Measurements from ENCODE around the gene CFAP92.
A peak's percentile ranks its signal among the peaks of the same experiment; 100 is the strongest.

CFAP92 gene

DNA sequence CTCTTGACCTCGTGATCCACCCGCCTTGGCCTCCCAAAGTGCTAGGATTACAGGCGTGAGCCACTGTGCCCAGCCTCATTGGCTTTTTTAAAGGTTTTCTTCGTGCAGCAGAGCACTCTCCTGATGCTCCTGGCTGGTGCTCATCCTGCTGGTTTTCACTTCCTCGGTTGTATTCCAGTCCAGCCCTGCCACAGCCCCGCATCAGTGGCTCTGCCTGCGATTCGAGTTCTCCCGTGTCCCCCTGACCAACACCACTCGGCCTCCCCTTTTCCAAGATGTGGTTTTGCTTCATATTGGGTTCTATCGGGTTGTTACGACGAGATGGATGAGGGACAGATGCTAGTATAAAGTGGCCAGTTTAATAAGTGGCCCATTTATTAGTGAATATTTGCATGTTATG is 35.0 kb upstream of the CFAP92 start:
- H4K8ac ChIP-seq (ENCODE audit: low read depth, low read length), result no peak overlapping the region
- no peak overlapping the region for H3K23ac ChIP-seq (ENCODE audit: low read length)
- WGBS (ENCODE audit: extremely low coverage, insufficient coverage, low lambda C conversion rate), result no CpG with 5 or more reads among the region's 13 CpGs
- H3K18ac ChIP-seq (ENCODE audit: low read length), result no peak overlapping the region
- H2BK15ac ChIP-seq (replicated peaks; ENCODE audit: low read depth), result no peak overlapping the region
- H3K4me2 ChIP-seq (ENCODE audit: low read length), result no peak overlapping the region
- DNase-seq, result no peak
- no peak overlapping the region for H4K5ac ChIP-seq (ENCODE audit: low read length)
- H2BK120ac ChIP-seq (ENCODE audit: low read depth, low read length), result no peak overlapping the region
- H3K4me3 ChIP-seq (ENCODE audit: low read length), result no peak overlapping the region
- H3K4me1 ChIP-seq (ENCODE audit: control insufficient read depth, low read depth, low read length), result peaks cover 1% of the 10 kb centered on the region
- no peaks in the 10 kb centered on the region for H3K36me3 ChIP-seq (ENCODE audit: control insufficient read depth, insufficient read depth, low read length)
- H2AK5ac ChIP-seq (ENCODE audit: low read length), result no peak overlapping the region
- no peak overlapping the region for H3K27ac ChIP-seq (ENCODE audit: low read depth, low read length)
- no peak overlapping the region for H2BK5ac ChIP-seq (ENCODE audit: low read length)
- H3K79me2 ChIP-seq (ENCODE audit: control insufficient read depth, insufficient read depth, low read length), result no peaks in the 10 kb centered on the region
- H3K27me3 ChIP-seq (ENCODE audit: insufficient read depth, low read length, poor library complexity), result no peaks in the 10 kb centered on the region
- no peak overlapping the region for H3K56ac ChIP-seq (ENCODE audit: low read length)
- no peaks in the 10 kb centered on the region for H3K79me1 ChIP-seq (ENCODE audit: low read length)
- no peak overlapping the region for H3K9ac ChIP-seq (ENCODE audit: low read length)
- no peak overlapping the region for H3K4ac ChIP-seq (ENCODE audit: low read depth, low read length)

DNA sequence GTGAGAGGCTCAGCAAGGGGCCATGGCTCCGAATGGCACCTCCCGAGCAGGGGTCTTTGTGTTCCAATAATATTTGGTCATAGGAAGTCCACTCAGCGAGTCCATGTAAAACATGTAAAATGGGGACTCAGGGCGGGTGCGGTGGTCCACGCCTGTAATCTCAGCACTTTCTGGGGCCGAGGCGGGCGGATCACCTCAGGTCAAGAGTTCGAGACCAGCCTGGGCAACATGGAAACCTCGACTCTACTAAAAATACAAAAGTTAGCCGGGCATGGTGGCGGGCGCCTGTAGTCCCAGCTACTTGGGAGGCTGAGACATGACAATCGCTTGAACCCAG is 33.6 kb upstream of the CFAP92 start:
- H3K79me1 ChIP-seq (ENCODE audit: low read length), result no peaks in the 10 kb centered on the region
- no peak overlapping the region for H3K27ac ChIP-seq (ENCODE audit: low read depth, low read length)
- H4K8ac ChIP-seq (ENCODE audit: low read depth, low read length), result no peak overlapping the region
- no peaks in the 10 kb centered on the region for H3K36me3 ChIP-seq (ENCODE audit: control insufficient read depth, insufficient read depth, low read length)
- no peak overlapping the region for H3K23ac ChIP-seq (ENCODE audit: low read length)
- H3K4me3 ChIP-seq (ENCODE audit: low read length), result no peak overlapping the region
- no peak overlapping the region for H4K5ac ChIP-seq (ENCODE audit: low read length)
- no peaks in the 10 kb centered on the region for H3K79me2 ChIP-seq (ENCODE audit: control insufficient read depth, insufficient read depth, low read length)
- H3K27me3 ChIP-seq (ENCODE audit: insufficient read depth, low read length, poor library complexity), result no peaks in the 10 kb centered on the region
- H2BK15ac ChIP-seq (replicated peaks; ENCODE audit: low read depth), result no peak overlapping the region
- no peak overlapping the region for H2BK120ac ChIP-seq (ENCODE audit: low read depth, low read length)
- H3K18ac ChIP-seq (ENCODE audit: low read length), result peak overlapping the region; percentile 11
- no CpG with 5 or more reads among the region's 15 CpGs for WGBS (ENCODE audit: extremely low coverage, insufficient coverage, low lambda C conversion rate)
- DNase-seq, result no peak
- peak overlapping the region; percentile 38 for H3K9ac ChIP-seq (ENCODE audit: low read length)
- H3K56ac ChIP-seq (ENCODE audit: low read length), result no peak overlapping the region
- H2AK5ac ChIP-seq (ENCODE audit: low read length), result no peak overlapping the region
- peak overlapping the region; percentile 44 for H3K4me2 ChIP-seq (ENCODE audit: low read length)
- peaks cover 1% of the 10 kb centered on the region for H3K4me1 ChIP-seq (ENCODE audit: control insufficient read depth, low read depth, low read length)
- H3K4ac ChIP-seq (ENCODE audit: low read depth, low read length), result no peak overlapping the region
- H2BK5ac ChIP-seq (ENCODE audit: low read length), result no peak overlapping the region

DNA sequence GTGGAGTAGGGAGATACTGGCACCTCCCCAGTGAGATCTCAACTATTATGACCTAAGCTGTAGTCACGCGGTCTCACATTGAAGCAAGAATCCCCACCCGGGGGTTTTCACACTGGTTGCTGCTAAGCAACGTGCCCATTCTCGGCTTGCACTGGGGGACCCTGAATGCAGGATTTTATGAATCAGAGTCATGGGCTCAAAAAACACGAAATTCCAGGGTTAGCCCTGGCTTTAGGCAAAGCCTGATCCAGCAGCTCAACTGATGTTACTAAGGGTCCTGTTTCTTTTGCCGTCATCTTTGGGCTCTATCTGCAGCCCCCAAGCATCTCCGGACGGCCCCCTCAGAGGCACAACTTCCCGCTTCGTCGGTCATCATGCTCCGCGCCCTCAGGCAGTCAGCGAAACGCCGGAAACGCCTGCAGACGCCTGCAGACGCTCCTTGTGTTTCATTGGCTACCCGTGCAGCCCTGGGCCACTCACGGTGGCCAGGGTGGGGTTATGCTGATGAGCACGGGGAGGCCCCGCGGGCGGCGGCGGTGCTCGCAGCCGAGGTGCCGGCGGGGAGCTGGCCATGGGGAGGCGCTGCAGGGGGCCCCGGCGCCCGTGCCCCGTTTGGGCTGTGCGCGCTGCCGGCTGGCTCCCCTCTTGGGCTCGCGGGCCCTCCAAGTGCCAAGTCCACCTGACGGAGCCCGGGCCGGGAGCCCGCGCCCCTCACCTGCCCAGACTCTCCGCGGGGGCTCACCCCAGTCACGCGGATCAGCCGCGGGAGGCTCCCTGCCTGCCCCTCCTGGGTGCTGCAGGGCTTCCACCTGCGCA is 33.1 kb upstream of the CFAP92 start:
- peak; percentile 95 for DNase-seq
- no peaks in the 10 kb centered on the region for H3K79me1 ChIP-seq (ENCODE audit: low read length)
- H3K4me1 ChIP-seq (ENCODE audit: control insufficient read depth, low read depth, low read length), result peaks cover 1% of the 10 kb centered on the region
- H3K9ac ChIP-seq (ENCODE audit: low read length), result peak overlapping the region; percentile 38
- H3K4me2 ChIP-seq (ENCODE audit: low read length), result peak overlapping the region; percentile 46
- WGBS (ENCODE audit: extremely low coverage, insufficient coverage, low lambda C conversion rate), result no CpG with 5 or more reads among the region's 54 CpGs
- H3K27me3 ChIP-seq (ENCODE audit: insufficient read depth, low read length, poor library complexity), result no peaks in the 10 kb centered on the region
- no peak overlapping the region for H2BK5ac ChIP-seq (ENCODE audit: low read length)
- no peaks in the 10 kb centered on the region for H3K79me2 ChIP-seq (ENCODE audit: control insufficient read depth, insufficient read depth, low read length)
- peak overlapping the region; percentile 30 for H4K8ac ChIP-seq (ENCODE audit: low read depth, low read length)
- no peak overlapping the region for H3K4ac ChIP-seq (ENCODE audit: low read depth, low read length)
- no peak overlapping the region for H3K27ac ChIP-seq (ENCODE audit: low read depth, low read length)
- no peak overlapping the region for H3K23ac ChIP-seq (ENCODE audit: low read length)
- H3K4me3 ChIP-seq (ENCODE audit: low read length), result no peak overlapping the region
- no peak overlapping the region for H4K5ac ChIP-seq (ENCODE audit: low read length)
- H2BK15ac ChIP-seq (replicated peaks; ENCODE audit: low read depth), result no peak overlapping the region
- peak overlapping the region; percentile 73 for H3K56ac ChIP-seq (ENCODE audit: low read length)
- H2BK120ac ChIP-seq (ENCODE audit: low read depth, low read length), result no peak overlapping the region
- H3K36me3 ChIP-seq (ENCODE audit: control insufficient read depth, insufficient read depth, low read length), result no peaks in the 10 kb centered on the region
- no peak overlapping the region for H2AK5ac ChIP-seq (ENCODE audit: low read length)
- peak overlapping the region; percentile 15 for H3K18ac ChIP-seq (ENCODE audit: low read length)

DNA sequence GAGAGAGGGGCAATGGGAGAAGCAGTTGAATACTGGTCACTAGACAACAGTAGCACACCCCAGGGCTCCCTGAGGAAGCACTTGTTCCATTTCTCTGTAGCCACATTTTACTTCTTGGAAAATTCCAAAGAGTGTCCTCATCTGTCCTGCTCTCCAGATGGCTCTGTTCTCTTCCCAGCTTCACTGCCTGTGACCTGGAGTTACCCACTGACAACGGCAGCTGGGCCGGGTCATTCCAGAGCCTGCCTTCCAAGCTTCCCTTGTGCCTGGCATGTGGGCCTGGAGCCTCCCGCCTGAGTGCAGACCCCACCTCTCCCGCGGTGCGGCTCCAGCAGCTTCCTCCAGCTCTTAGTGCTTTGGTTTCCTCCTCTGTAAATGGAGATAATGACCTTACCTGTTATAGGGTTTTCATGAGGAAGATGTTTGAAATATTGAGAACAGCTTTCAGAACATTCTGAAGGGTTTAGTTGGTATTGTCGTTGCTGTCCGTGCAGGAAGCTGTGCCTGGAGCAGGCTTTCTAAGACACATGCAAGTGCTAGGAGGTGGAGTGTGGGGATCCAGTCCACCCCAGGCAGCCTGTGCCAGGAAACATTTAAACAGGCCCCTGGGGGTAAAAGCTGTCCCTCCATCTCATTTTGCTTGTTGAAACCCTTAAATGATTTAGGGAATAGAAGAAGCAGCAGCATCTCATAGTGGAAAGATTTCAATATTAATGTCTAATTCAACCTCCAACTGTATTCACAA is 32.0 kb upstream of the CFAP92 start:
- WGBS (ENCODE audit: extremely low coverage, insufficient coverage, low lambda C conversion rate), result no CpG with 5 or more reads among the region's 8 CpGs
- no peak overlapping the region for H3K4ac ChIP-seq (ENCODE audit: low read depth, low read length)
- no peak overlapping the region for H3K23ac ChIP-seq (ENCODE audit: low read length)
- no peak overlapping the region for H3K4me3 ChIP-seq (ENCODE audit: low read length)
- H2BK15ac ChIP-seq (replicated peaks; ENCODE audit: low read depth), result no peak overlapping the region
- H4K5ac ChIP-seq (ENCODE audit: low read length), result no peak overlapping the region
- H3K36me3 ChIP-seq (ENCODE audit: control insufficient read depth, insufficient read depth, low read length), result no peaks in the 10 kb centered on the region
- no peak overlapping the region for H2AK5ac ChIP-seq (ENCODE audit: low read length)
- no peak overlapping the region for H3K56ac ChIP-seq (ENCODE audit: low read length)
- no peak overlapping the region for H4K8ac ChIP-seq (ENCODE audit: low read depth, low read length)
- H3K4me2 ChIP-seq (ENCODE audit: low read length), result no peak overlapping the region
- no peaks in the 10 kb centered on the region for H3K79me1 ChIP-seq (ENCODE audit: low read length)
- H3K79me2 ChIP-seq (ENCODE audit: control insufficient read depth, insufficient read depth, low read length), result no peaks in the 10 kb centered on the region
- H3K27me3 ChIP-seq (ENCODE audit: insufficient read depth, low read length, poor library complexity), result no peaks in the 10 kb centered on the region
- H2BK5ac ChIP-seq (ENCODE audit: low read length), result no peak overlapping the region
- DNase-seq, result no peak
- H3K18ac ChIP-seq (ENCODE audit: low read length), result no peak overlapping the region
- no peak overlapping the region for H3K27ac ChIP-seq (ENCODE audit: low read depth, low read length)
- peaks cover 1% of the 10 kb centered on the region for H3K4me1 ChIP-seq (ENCODE audit: control insufficient read depth, low read depth, low read length)
- no peak overlapping the region for H3K9ac ChIP-seq (ENCODE audit: low read length)
- H2BK120ac ChIP-seq (ENCODE audit: low read depth, low read length), result no peak overlapping the region

DNA sequence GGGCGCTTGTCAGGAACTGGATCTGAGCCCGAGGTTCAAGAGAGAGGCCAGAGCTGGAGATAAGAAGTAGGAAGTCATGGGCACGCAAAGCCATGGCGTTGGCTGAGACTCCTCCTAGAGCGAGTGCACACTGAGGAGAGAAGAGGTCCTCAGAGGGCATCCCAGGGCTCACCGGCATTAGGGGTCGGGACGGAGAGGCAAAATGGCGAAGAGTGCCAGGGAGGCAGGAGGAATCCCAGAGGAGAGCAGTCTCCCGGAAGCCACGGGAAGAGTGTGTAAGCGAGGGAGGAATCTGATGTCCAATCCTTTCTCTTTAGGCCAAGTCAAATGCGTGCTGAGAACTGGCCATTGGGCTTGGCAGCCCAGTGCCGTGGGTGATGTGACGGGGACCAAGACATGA is 31.2 kb upstream of the CFAP92 start:
- Histone ChIP-seq H3K4me2 (ENCODE audit: low read length) (no peak overlapping the region), H2AK5ac (ENCODE audit: low read length) (no peak overlapping the region), H3K9ac (ENCODE audit: low read length) (no peak overlapping the region), H3K27ac (ENCODE audit: low read depth, low read length) (no peak overlapping the region), H3K27me3 (ENCODE audit: insufficient read depth, low read length, poor library complexity) (no peaks in the 10 kb centered on the region), H3K4ac (ENCODE audit: low read depth, low read length) (no peak overlapping the region), H4K5ac (ENCODE audit: low read length) (no peak overlapping the region), H3K56ac (ENCODE audit: low read length) (no peak overlapping the region), H3K79me1 (ENCODE audit: low read length) (no peaks in the 10 kb centered on the region), H2BK5ac (ENCODE audit: low read length) (no peak overlapping the region), H3K4me3 (ENCODE audit: low read length) (no peak overlapping the region), H4K8ac (ENCODE audit: low read depth, low read length) (no peak overlapping the region), H3K23ac (ENCODE audit: low read length) (no peak overlapping the region), H3K18ac (ENCODE audit: low read length) (no peak overlapping the region), H3K79me2 (ENCODE audit: control insufficient read depth, insufficient read depth, low read length) (no peaks in the 10 kb centered on the region), H2BK120ac (ENCODE audit: low read depth, low read length) (no peak overlapping the region), H3K36me3 (ENCODE audit: control insufficient read depth, insufficient read depth, low read length) (no peaks in the 10 kb centered on the region), H3K4me1 (ENCODE audit: control insufficient read depth, low read depth, low read length) (peaks cover 1% of the 10 kb centered on the region), H2BK15ac (replicated peaks; ENCODE audit: low read depth) (no peak overlapping the region)
- DNase-seq, result no peak
- no CpG with 5 or more reads among the region's 15 CpGs for WGBS (ENCODE audit: extremely low coverage, insufficient coverage, low lambda C conversion rate)
